ENCODE measurements around the gene MYRIP. TPM values are rescaled to one million over a fixed set of nuclear protein-coding genes. Genes with fewer than 3 reads are reported as not detected.
"Not testable (repeated sequence)": the region's sequence is repeated elsewhere in the genome, so short reads cannot be mapped to it uniquely, and the experiment has no call there.

MYRIP gene
- total RNA-seq, 1 donor from 2014 or later, result 5.9 TPM

GRCh38 chr3:39814007-39814406, 4.6 kb downstream of the MYRIP start:
- TF ChIP-seq, protein P1, sequence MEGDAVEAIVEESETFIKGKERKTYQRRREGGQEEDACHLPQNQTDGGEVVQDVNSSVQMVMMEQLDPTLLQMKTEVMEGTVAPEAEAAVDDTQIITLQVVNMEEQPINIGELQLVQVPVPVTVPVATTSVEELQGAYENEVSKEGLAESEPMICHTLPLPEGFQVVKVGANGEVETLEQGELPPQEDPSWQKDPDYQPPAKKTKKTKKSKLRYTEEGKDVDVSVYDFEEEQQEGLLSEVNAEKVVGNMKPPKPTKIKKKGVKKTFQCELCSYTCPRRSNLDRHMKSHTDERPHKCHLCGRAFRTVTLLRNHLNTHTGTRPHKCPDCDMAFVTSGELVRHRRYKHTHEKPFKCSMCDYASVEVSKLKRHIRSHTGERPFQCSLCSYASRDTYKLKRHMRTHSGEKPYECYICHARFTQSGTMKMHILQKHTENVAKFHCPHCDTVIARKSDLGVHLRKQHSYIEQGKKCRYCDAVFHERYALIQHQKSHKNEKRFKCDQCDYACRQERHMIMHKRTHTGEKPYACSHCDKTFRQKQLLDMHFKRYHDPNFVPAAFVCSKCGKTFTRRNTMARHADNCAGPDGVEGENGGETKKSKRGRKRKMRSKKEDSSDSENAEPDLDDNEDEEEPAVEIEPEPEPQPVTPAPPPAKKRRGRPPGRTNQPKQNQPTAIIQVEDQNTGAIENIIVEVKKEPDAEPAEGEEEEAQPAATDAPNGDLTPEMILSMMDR (IDR thresholded peaks at IDR 0.05), result no peak
- no peaks in the 10 kb centered on the region for H3K36me3 ChIP-seq
- peaks cover 29% of the 10 kb centered on the region for H3K27me3 ChIP-seq
- no peak overlapping the region for H3K27ac ChIP-seq
- ATAC-seq, result no peak
- H3K9me3 ChIP-seq, result no peaks in the 10 kb centered on the region
- peaks cover 8% of the 10 kb centered on the region for H3K4me1 ChIP-seq
- intact Hi-C loops (cut with DNase I), result no loop called here
- no peak for DNase-seq
- no peak overlapping the region for H3K4me3 ChIP-seq

DNA sequence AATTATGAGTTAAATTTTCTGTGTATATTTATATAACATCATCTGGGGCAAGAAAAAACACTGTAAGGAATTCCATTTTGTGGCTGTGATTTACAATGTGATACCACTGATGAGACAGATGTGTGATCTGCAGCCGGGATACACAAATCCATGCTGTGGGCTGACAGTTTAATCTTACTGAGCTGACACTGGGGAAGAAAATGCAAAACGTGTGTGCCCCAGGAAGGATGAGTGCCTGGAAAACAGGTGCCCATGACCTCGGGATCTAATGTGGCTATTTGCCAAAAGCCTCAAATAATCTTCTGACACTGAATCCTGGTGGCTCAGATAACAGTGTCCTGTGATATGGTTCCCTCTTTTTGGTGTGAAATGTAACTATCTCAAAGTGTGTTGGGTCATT, 10.5 kb downstream of the MYRIP start:
- Histone ChIP-seq H3K4me1 (no peaks in the 10 kb centered on the region), H3K27ac (no peak overlapping the region), H3K27me3 (no peaks in the 10 kb centered on the region), H3K36me3 (no peaks in the 10 kb centered on the region), H3K9me3 (no peaks in the 10 kb centered on the region), H3K4me3 (no peak overlapping the region)
- DNase-seq, result no peak
- intact Hi-C loops (cut with DNase I), result no loop called here
- no peak for ATAC-seq
- TF ChIP-seq, protein P1 (IDR thresholded peaks at IDR 0.05), result no peak

- H3K4me3 ChIP-seq; intact Hi-C loops (cut with DNase I): not testable (repeated sequence)
These were observed 24.4 kb downstream of the MYRIP start for GRCh38 chr3:39833764-39834163.

GRCh38 chr3:39839484-39839883, 30.1 kb downstream of the MYRIP start:
- Histone ChIP-seq H3K27me3 (no peaks in the 10 kb centered on the region), H3K9me3 (peaks cover 6% of the 10 kb centered on the region), H3K4me1 (no peaks in the 10 kb centered on the region), H3K36me3 (no peaks in the 10 kb centered on the region), H3K4me3 (no peak overlapping the region), H3K27ac (no peak overlapping the region)
- TF ChIP-seq, protein P1 (IDR thresholded peaks at IDR 0.05), result no peak
- ATAC-seq (no peak), DNase-seq (no peak)
- intact Hi-C loops (cut with DNase I), result no loop called here

More at GRCh38 chr3:39833764-39834163, 24.4 kb downstream of the MYRIP start:
- not testable (repeated sequence) for H3K9me3 ChIP-seq, H3K36me3 ChIP-seq, ATAC-seq, H3K27ac ChIP-seq, DNase-seq, H3K4me1 ChIP-seq, H3K27me3 ChIP-seq

GRCh38 chr3:39843440-39843839, 34.0 kb downstream of the MYRIP start:
- Histone ChIP-seq H3K27ac (no peak overlapping the region), H3K36me3 (no peaks in the 10 kb centered on the region), H3K4me1 (no peaks in the 10 kb centered on the region), H3K27me3 (no peaks in the 10 kb centered on the region), H3K4me3 (no peak overlapping the region), H3K9me3 (no peaks in the 10 kb centered on the region)
- intact Hi-C loops (cut with DNase I), result no loop called here
- TF ChIP-seq, protein P1 (IDR thresholded peaks at IDR 0.05), result no peak
- no peak for DNase-seq
- no peak for ATAC-seq

GRCh38 chr3:39848365-39848764, 39.0 kb downstream of the MYRIP start:
- Histone ChIP-seq H3K4me1 (peaks cover 5% of the 10 kb centered on the region), H3K9me3 (no peaks in the 10 kb centered on the region), H3K27me3 (no peaks in the 10 kb centered on the region), H3K36me3 (no peaks in the 10 kb centered on the region), H3K27ac (no peak overlapping the region), H3K4me3 (no peak overlapping the region)
- DNase-seq (no peak), ATAC-seq (no peak)
- TF ChIP-seq, protein P1 (IDR thresholded peaks at IDR 0.05), result no peak
- intact Hi-C loops (cut with DNase I), result no loop called here

Data from upper lobe of right lung (tissue), 1 donor.